H1 (cell line): ENCODE data around the gene SPINT1. TPM values are rescaled to one million over a fixed set of nuclear protein-coding genes. Genes with fewer than 3 reads are reported as not detected.

ENCODE experiments used
- TAF7 ChIP-seq: optimal IDR thresholded peaks from 2 replicates; pipeline ENCODE3; 2011; ENCODE audit warnings: low read depth, mild to moderate bottlenecking, inconsistent platforms, low read length, moderate library complexity, borderline replicate concordance
- polyA plus RNA-seq, 7 experiments: library from polyadenylated mRNA; depleted of rRNA in 3 of 7; stranded (reverse) in 5 of 7; unstranded in 2 of 7; fragments of >200 nt in 5 of 7; fragments of 200-250 nt in 2 of 7; gene quantifications; 1 replicate in 5 of 7; 2 replicates in 1 of 7; 4 replicates in 1 of 7; pipeline versions ENCODE4 v1.2.1 to v1.2.3, GENCODE V29; 2011 to 2013; ENCODE audit warnings: missing spikeins in 2 of 7, mixed read lengths in 2 of 7
- total RNA-seq: library from RNA; stranded (reverse); fragmentation: NEBNext Ultra II Directional; extraction: Animal tissue kit (Norgen Biotek cat#: 25700); gene quantifications from 2 replicates; pipeline ENCODE4 v1.2.1, GENCODE V29; 2021

SPINT1 gene
- total and polyA plus RNA-seq, 2 of the 8 experiments (the other 6 are each of a cell fraction or from before 2014, with no cell fraction given) = 117 to 155 TPM

GRCh38 chr15:40823572-40824343 is 20.1 kb upstream of the SPINT1 start (continued):
- no peak for TF ChIP-seq TAF7
